Measurements from ENCODE around the gene ITGAD. TPM values are rescaled to one million over a fixed set of nuclear protein-coding genes. Genes with fewer than 3 reads are reported as not detected.

ITGAD gene
- total RNA-seq (0.28 TPM), polyA plus RNA-seq (0.78 TPM)
- long read RNA-seq, donor 1 = 0 reads
- long read RNA-seq, donor 2 = 0 reads
- long read RNA-seq, donor 3 = 0 reads
- long read RNA-seq, donor 4 = 0 reads
- long read RNA-seq, donor 5 = 0 reads
- long read RNA-seq, donor 6 = 0 reads
- long read RNA-seq, donor 7 = 0 reads
- long read RNA-seq, donor 8 = 0 reads
- long read RNA-seq, donor 9 = 0 reads
- long read RNA-seq, donor 10 = 0 reads

- WGBS = 73% methylated on average over 5 of the region's 5 CpGs
- Histone ChIP-seq H3K4me3 (ENCODE audit: low read length in 2 of 2) (no peak within 1 kb of the TSS), H3K9me3 (ENCODE audit: control insufficient read depth in 2 of 2, insufficient read depth in 1 of 2, low read length in 1 of 2) (no peaks in the 10 kb centered on the region), H3K27me3 (ENCODE audit: control insufficient read depth in 2 of 2, insufficient read depth in 1 of 2, low read length in 1 of 2) (no peaks in the 10 kb centered on the region), H3K36me3 (ENCODE audit: control insufficient read depth in 2 of 2, insufficient read depth in 2 of 2, low read length in 1 of 2) (no peaks in the 10 kb centered on the region), H3K27ac (ENCODE audit: low read depth in 1 of 2, low read length in 1 of 2) (no peak within 1 kb of the TSS), H3K4me1 (ENCODE audit: control insufficient read depth in 2 of 2, insufficient read depth in 2 of 2, low read length in 2 of 2) (no peaks in the 10 kb centered on the region)
- no peak for DNase-seq (ENCODE audit: low read depth in 6 of 9, low spot score in 9 of 9)
These were observed at the start of gene ITGAD for GRCh38 chr16:31393056-31393455. ITGAD (plus strand) TSS chr16:31393335; CDS start chr16:31393361, 26 bp downstream.

- DNase-seq (ENCODE audit: low read depth in 6 of 9, low spot score in 9 of 9) = no peak
- Histone ChIP-seq H3K27me3 (ENCODE audit: control insufficient read depth in 2 of 2, insufficient read depth in 1 of 2, low read length in 1 of 2) (no peaks in the 10 kb centered on the region), H3K36me3 (ENCODE audit: control insufficient read depth in 2 of 2, insufficient read depth in 2 of 2, low read length in 1 of 2) (no peaks in the 10 kb centered on the region), H3K27ac (ENCODE audit: low read depth in 1 of 2, low read length in 1 of 2) (no peak overlapping the region), H3K4me3 (ENCODE audit: low read length in 2 of 2) (no peak overlapping the region), H3K9me3 (ENCODE audit: control insufficient read depth in 2 of 2, insufficient read depth in 1 of 2, low read length in 1 of 2) (no peaks in the 10 kb centered on the region), H3K4me1 (ENCODE audit: control insufficient read depth in 2 of 2, insufficient read depth in 2 of 2, low read length in 2 of 2) (no peaks in the 10 kb centered on the region)
- WGBS = 80% methylated on average over 9 of the region's 9 CpGs
These were observed 48.4 kb upstream of the ITGAD start for GRCh38 chr16:31344712-31345111.

GRCh38 chr16:31347445-31347844 is 45.7 kb upstream of the ITGAD start:
- no peaks in the 10 kb centered on the region for H3K9me3 ChIP-seq (ENCODE audit: control insufficient read depth in 2 of 2, insufficient read depth in 1 of 2, low read length in 1 of 2)
- no peak for DNase-seq (ENCODE audit: low read depth in 6 of 9, low spot score in 9 of 9)
- no peak overlapping the region for H3K27ac ChIP-seq (ENCODE audit: low read depth in 1 of 2, low read length in 1 of 2)
- H3K4me1 ChIP-seq (ENCODE audit: control insufficient read depth in 2 of 2, insufficient read depth in 2 of 2, low read length in 2 of 2) = no peaks in the 10 kb centered on the region
- no peak overlapping the region for H3K4me3 ChIP-seq (ENCODE audit: low read length in 2 of 2)
- 93% methylated on average over 5 of the region's 5 CpGs for WGBS
- H3K27me3 ChIP-seq (ENCODE audit: control insufficient read depth in 2 of 2, insufficient read depth in 1 of 2, low read length in 1 of 2) = no peaks in the 10 kb centered on the region
- no peaks in the 10 kb centered on the region for H3K36me3 ChIP-seq (ENCODE audit: control insufficient read depth in 2 of 2, insufficient read depth in 2 of 2, low read length in 1 of 2)

- Histone ChIP-seq H3K27ac (ENCODE audit: low read depth in 1 of 2, low read length in 1 of 2) (no peak overlapping the region), H3K9me3 (ENCODE audit: control insufficient read depth in 2 of 2, insufficient read depth in 1 of 2, low read length in 1 of 2) (no peaks in the 10 kb centered on the region), H3K4me3 (ENCODE audit: low read length in 2 of 2) (no peak overlapping the region), H3K36me3 (ENCODE audit: control insufficient read depth in 2 of 2, insufficient read depth in 2 of 2, low read length in 1 of 2) (no peaks in the 10 kb centered on the region), H3K27me3 (ENCODE audit: control insufficient read depth in 2 of 2, insufficient read depth in 1 of 2, low read length in 1 of 2) (no peaks in the 10 kb centered on the region), H3K4me1 (ENCODE audit: control insufficient read depth in 2 of 2, insufficient read depth in 2 of 2, low read length in 2 of 2) (no peaks in the 10 kb centered on the region)
- no peak for DNase-seq (ENCODE audit: low read depth in 6 of 9, low spot score in 9 of 9)
- WGBS = 11% methylated on average over 3 of the region's 3 CpGs
These were observed 44.6 kb upstream of the ITGAD start for GRCh38 chr16:31348579-31348978.

- no peaks in the 10 kb centered on the region for H3K9me3 ChIP-seq (ENCODE audit: control insufficient read depth in 2 of 2, insufficient read depth in 1 of 2, low read length in 1 of 2)
- H3K36me3 ChIP-seq (ENCODE audit: control insufficient read depth in 2 of 2, insufficient read depth in 2 of 2, low read length in 1 of 2) = no peaks in the 10 kb centered on the region
- H3K27me3 ChIP-seq (ENCODE audit: control insufficient read depth in 2 of 2, insufficient read depth in 1 of 2, low read length in 1 of 2) = no peaks in the 10 kb centered on the region
- H3K27ac ChIP-seq (ENCODE audit: low read depth in 1 of 2, low read length in 1 of 2) = no peak overlapping the region
- DNase-seq (ENCODE audit: low read depth in 6 of 9, low spot score in 9 of 9) = no peak
- H3K4me3 ChIP-seq (ENCODE audit: low read length in 2 of 2) = no peak overlapping the region
- 81% methylated on average over 12 of the region's 12 CpGs for WGBS
- H3K4me1 ChIP-seq (ENCODE audit: control insufficient read depth in 2 of 2, insufficient read depth in 2 of 2, low read length in 2 of 2) = peaks cover 0 to 9% of the 10 kb centered on the region in 2 donors
These were observed 42.7 kb upstream of the ITGAD start for GRCh38 chr16:31350275-31351005.

- Histone ChIP-seq H3K9me3 (ENCODE audit: control insufficient read depth in 2 of 2, insufficient read depth in 1 of 2, low read length in 1 of 2) (no peaks in the 10 kb centered on the region), H3K4me1 (ENCODE audit: control insufficient read depth in 2 of 2, insufficient read depth in 2 of 2, low read length in 2 of 2) (peaks cover 0 to 9% of the 10 kb centered on the region in 2 donors), H3K4me3 (ENCODE audit: low read length in 2 of 2) (no peak overlapping the region), H3K27ac (ENCODE audit: low read depth in 1 of 2, low read length in 1 of 2) (no peak overlapping the region), H3K27me3 (ENCODE audit: control insufficient read depth in 2 of 2, insufficient read depth in 1 of 2, low read length in 1 of 2) (no peaks in the 10 kb centered on the region), H3K36me3 (ENCODE audit: control insufficient read depth in 2 of 2, insufficient read depth in 2 of 2, low read length in 1 of 2) (no peaks in the 10 kb centered on the region)
- WGBS = 89% methylated on average over 19 of the region's 19 CpGs
- DNase-seq (ENCODE audit: low read depth in 6 of 9, low spot score in 9 of 9) = no peak
These were observed 41.7 kb upstream of the ITGAD start for GRCh38 chr16:31351246-31351941.

- H3K4me3 ChIP-seq (ENCODE audit: low read length in 2 of 2) = no peak overlapping the region
- no peaks in the 10 kb centered on the region for H3K27me3 ChIP-seq (ENCODE audit: control insufficient read depth in 2 of 2, insufficient read depth in 1 of 2, low read length in 1 of 2)
- peaks cover 0 to 9% of the 10 kb centered on the region in 2 donors for H3K4me1 ChIP-seq (ENCODE audit: control insufficient read depth in 2 of 2, insufficient read depth in 2 of 2, low read length in 2 of 2)
- DNase-seq (ENCODE audit: low read depth in 6 of 9, low spot score in 9 of 9) = no peak
- no peaks in the 10 kb centered on the region for H3K9me3 ChIP-seq (ENCODE audit: control insufficient read depth in 2 of 2, insufficient read depth in 1 of 2, low read length in 1 of 2)
- H3K27ac ChIP-seq (ENCODE audit: low read depth in 1 of 2, low read length in 1 of 2) = peak overlapping the region in 1 of 2 donors; percentile 26
- WGBS = 61% methylated on average over 6 of the region's 6 CpGs
- H3K36me3 ChIP-seq (ENCODE audit: control insufficient read depth in 2 of 2, insufficient read depth in 2 of 2, low read length in 1 of 2) = no peaks in the 10 kb centered on the region
These were observed 41.2 kb upstream of the ITGAD start for GRCh38 chr16:31351942-31352325.

GRCh38 chr16:31352376-31353115 is 40.6 kb upstream of the ITGAD start:
- no peaks in the 10 kb centered on the region for H3K36me3 ChIP-seq (ENCODE audit: control insufficient read depth in 2 of 2, insufficient read depth in 2 of 2, low read length in 1 of 2)
- DNase-seq (ENCODE audit: low read depth in 6 of 9, low spot score in 9 of 9) = no peak
- 68% methylated on average over 22 of the region's 22 CpGs for whole genome bisulfite sequencing
- H3K9me3 ChIP-seq (ENCODE audit: control insufficient read depth in 2 of 2, insufficient read depth in 1 of 2, low read length in 1 of 2) = no peaks in the 10 kb centered on the region
- peak overlapping the region; percentile 26 to 48 for H3K27ac ChIP-seq (ENCODE audit: low read depth in 1 of 2, low read length in 1 of 2)
- H3K4me3 ChIP-seq (ENCODE audit: low read length in 2 of 2) = no peak overlapping the region
- peaks cover 0 to 9% of the 10 kb centered on the region in 2 donors for H3K4me1 ChIP-seq (ENCODE audit: control insufficient read depth in 2 of 2, insufficient read depth in 2 of 2, low read length in 2 of 2)
- H3K27me3 ChIP-seq (ENCODE audit: control insufficient read depth in 2 of 2, insufficient read depth in 1 of 2, low read length in 1 of 2) = no peaks in the 10 kb centered on the region

All from thymus (tissue), 14 donors.